Endothelial cell of umbilical vein (primary cell): ENCODE data around the gene FLACC1. TPM values are rescaled to one million over a fixed set of nuclear protein-coding genes. Genes with fewer than 3 reads are reported as not detected.

Experiments
- BruUV-seq: library from RNA; stranded (reverse); fragments of 400-500 nt; replicated peaks from 2 replicates; lab custom pipeline; 2021; lab: Mats Ljungman, UMichigan
- CTCF ChIA-PET: fragments of 300-600, 350-600 bp; sonication (Branson Sonifier 250); formaldehyde crosslinking; loops from one replicate; lab custom pipeline; 2021; ENCODE audit warnings: antibody characterized with exemption, inconsistent platforms; lab: Charles Lee
- POLR2A ChIA-PET: fragments of 300-600, 350-600 bp; sonication (Branson Sonifier 250); formaldehyde crosslinking; loops from one replicate; lab custom pipeline; 2021; ENCODE audit warnings: antibody characterized with exemption, inconsistent platforms; lab: Charles Lee
- DNase-seq: peaks from one replicate; pipeline ENCODE4 v3.0.0-alpha.2; 2011; ENCODE audit warnings: low read depth, low spot score
- FAIRE-seq: peaks from 2 replicates; lab custom pipeline; 2011; peaks lifted over from hg19 to GRCh38; lab: Jason Lieb, UNC
- H2AFZ ChIP-seq: 2 replicates; pipeline ENCODE4 v1.6.0; 2012; ENCODE audit warnings: low read depth, low read length, control low read depth, inconsistent platforms
- H3K27ac ChIP-seq: 2 replicates; pipeline ENCODE4 v1.5.1; 2011; ENCODE audit warnings: low read depth, mild to moderate bottlenecking, control low read depth, low read length, moderate library complexity; ENCODE audit not compliant: insufficient read depth
- H3K27me3 ChIP-seq, 2 experiments: 2 replicates each; pipeline versions ENCODE4 v1.6.0 to v1.6.1; 2011; ENCODE audit warnings: low read length in 2 of 2, mixed read lengths in 1 of 2; ENCODE audit not compliant: control insufficient read depth in 2 of 2, insufficient read depth in 2 of 2
- H3K36me3 ChIP-seq, 2 experiments: 2 replicates in 1 of 2; 3 replicates in 1 of 2; pipeline ENCODE4 v1.5.1; 2011; ENCODE audit warnings: low read length in 2 of 2, mild to moderate bottlenecking in 1 of 2, moderate library complexity in 1 of 2; ENCODE audit not compliant: control insufficient read depth in 2 of 2, insufficient read depth in 2 of 2; ENCODE audit errors: extremely low read depth in 1 of 2
- H3K4me1 ChIP-seq: 3 replicates; pipeline ENCODE4 v1.5.1; 2011; ENCODE audit warnings: mild to moderate bottlenecking, low read length; ENCODE audit not compliant: control insufficient read depth, insufficient read depth; ENCODE audit errors: extremely low read depth
- H3K4me2 ChIP-seq: 2 replicates; pipeline ENCODE4 v1.6.1; 2011; ENCODE audit warnings: low read length, control low read depth, mixed read lengths; ENCODE audit not compliant: insufficient read depth
- H3K4me3 ChIP-seq, 3 experiments: fragments of 200-600 bp in 1 of 3; sonication (generic), shearing (Covaris generic) in 1 of 3; replicated peaks in 1 of 3; 2 replicates each; pipeline ENCODE4 v1.5.1; 2011 to 2016; ENCODE audit warnings: control low read depth in 3 of 3, low read length in 3 of 3, mild to moderate bottlenecking in 2 of 3, inconsistent platforms in 1 of 3, low read depth in 1 of 3, moderate library complexity in 1 of 3; ENCODE audit not compliant: insufficient read depth in 1 of 3
- H3K79me2 ChIP-seq: 2 replicates; pipeline ENCODE4 v1.6.0; 2012; ENCODE audit warnings: low read length, inconsistent platforms; ENCODE audit not compliant: control insufficient read depth, insufficient read depth
- H3K9ac ChIP-seq: replicated peaks from 2 replicates; pipeline ENCODE3; 2011; ENCODE audit warnings: low read length, control low read depth; ENCODE audit not compliant: insufficient read depth; ENCODE audit errors: extremely low read depth
- H3K9me1 ChIP-seq: replicated peaks from 3 replicates; pipeline ENCODE4 v1.6.0; 2011; ENCODE audit warnings: mild to moderate bottlenecking, low read length; ENCODE audit not compliant: control insufficient read depth, insufficient read depth; ENCODE audit errors: extremely low read depth
- H3K9me3 ChIP-seq: replicated peaks from 2 replicates; pipeline ENCODE4 v1.5.1; 2012; ENCODE audit warnings: low read length, inconsistent platforms; ENCODE audit not compliant: control insufficient read depth, insufficient read depth
- H4K20me1 ChIP-seq: replicated peaks from 2 replicates; pipeline ENCODE3; 2011; ENCODE audit warnings: mild to moderate bottlenecking, low read length; ENCODE audit not compliant: control insufficient read depth, insufficient read depth; ENCODE audit errors: extremely low read depth
- EZH2 ChIP-seq: IDR thresholded peaks from 2 replicates; pipeline ENCODE4 v1.6.1; 2012; ENCODE audit warnings: borderline replicate concordance, low read depth, mild to moderate bottlenecking, moderate library complexity, low read length, inconsistent platforms; ENCODE audit not compliant: severe bottlenecking
- FOS ChIP-seq: IDR thresholded peaks from 2 replicates; pipeline ENCODE4 v1.6.1; 2011; ENCODE audit warnings: mild to moderate bottlenecking, low read length, moderate library complexity, borderline replicate concordance; ENCODE audit not compliant: insufficient read depth
- GATA2 ChIP-seq: IDR thresholded peaks from 2 replicates; pipeline ENCODE4 v1.7.0; 2011; ENCODE audit warnings: low read depth, mild to moderate bottlenecking, moderate library complexity, mixed read lengths, low read length; ENCODE audit not compliant: insufficient read length, insufficient read depth
- JUN ChIP-seq: IDR thresholded peaks from 2 replicates; pipeline ENCODE4 v1.6.1; 2011; ENCODE audit warnings: borderline replicate concordance, low read depth; ENCODE audit not compliant: insufficient read length, insufficient read depth
- MYC ChIP-seq: IDR thresholded peaks from one replicate; pipeline ENCODE4 v1.6.1; 2011; ENCODE audit warnings: mild to moderate bottlenecking, low read depth, low read length
- POLR2A ChIP-seq: IDR thresholded peaks from 2 replicates; pipeline ENCODE4 v1.6.1; 2012; ENCODE audit warnings: low read depth, mild to moderate bottlenecking, control low read depth, low read length
- POLR2AphosphoS5 ChIP-seq: IDR thresholded peaks from 2 replicates; pipeline ENCODE4 v1.6.1; 2012; ENCODE audit warnings: low read depth, mild to moderate bottlenecking, control low read depth, low read length, moderate library complexity; ENCODE audit not compliant: insufficient read depth
- dilution Hi-C: fragments of 300-500 bp; cut with MboI; formaldehyde crosslinking; loops from one replicate; pipeline ENCODE4 v1.15.0; 2019; ENCODE audit warnings: low sequenced_read_pairs; ENCODE audit not compliant: extremely low pct_ligation_motif_present
- intact Hi-C: fragments of 100-400 bp; cut with micrococcal nuclease; formaldehyde crosslinking; loops from one replicate; pipeline ENCODE4 v1.10.0; 2022
- polyA plus RNA-seq, 4 experiments: library from polyadenylated mRNA; depleted of rRNA in 3 of 4; stranded (reverse) in 3 of 4; unstranded in 1 of 4; fragments of >200 nt; gene quantifications; 2 replicates each; pipeline versions ENCODE4 v1.2.1 to v1.2.3, GENCODE V29; 2011 to 2012; ENCODE audit warnings: missing spikeins in 1 of 4
- total RNA-seq: library from RNA; stranded (reverse); gene quantifications from 2 replicates; pipeline ENCODE4 v1.2.3, GENCODE V29; 2021
- TF ChIP-seq, protein P1 (sequence below), 2 donors: IDR thresholded peaks; 1 replicate in 1 of 2; 2 replicates in 1 of 2; pipeline ENCODE4 v1.5.1; 2011; ENCODE audit warnings: low read length in 2 of 2, mild to moderate bottlenecking in 2 of 2, moderate library complexity in 2 of 2, control low read depth in 1 of 2, inconsistent platforms in 1 of 2, low read depth in 1 of 2; ENCODE audit not compliant: insufficient read depth in 1 of 2; ENCODE audit errors: extremely low read depth in 1 of 2
- TF ChIP-seq, protein P2 (sequence below): IDR thresholded peaks from 2 replicates; pipeline ENCODE4 v1.6.1; 2011; ENCODE audit not compliant: insufficient read depth, insufficient read length

FLACC1 gene
- total and polyA plus RNA-seq, 2 donors (not counting 3 experiments of a cell fraction or from before 2014, with no cell fraction given), result 0.11 to 1.4 TPM

DNA sequence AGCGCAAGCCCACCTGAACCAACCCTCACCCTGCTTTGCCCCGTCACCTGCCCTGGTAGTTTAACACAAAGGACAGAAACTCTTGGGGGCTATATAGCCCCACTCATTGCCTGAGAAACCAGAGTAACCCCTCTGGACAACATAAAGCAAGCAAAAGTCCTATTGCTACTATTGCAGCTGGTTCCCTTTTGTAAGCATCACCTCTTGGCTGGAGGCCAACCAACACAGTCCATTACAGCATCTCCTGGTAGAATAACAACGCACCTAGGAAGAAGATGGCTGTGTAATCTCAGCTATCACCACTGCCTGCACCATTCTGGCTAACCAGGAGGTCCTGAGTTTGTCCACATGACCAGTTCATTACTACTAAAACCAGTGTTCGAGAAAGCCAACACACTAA is 36.4 kb downstream of the FLACC1 start:
- DNase-seq (no peak), FAIRE-seq (no peak)
- intact Hi-C loops, result no loop called here
- Histone ChIP-seq H3K9ac (no peak overlapping the region), H3K4me2 (no peak overlapping the region), H3K27ac (no peak overlapping the region), H3K4me1 (no peaks in the 10 kb centered on the region), H3K79me2 (no peaks in the 10 kb centered on the region), H3K27me3 (no peaks in the 10 kb centered on the region), H3K9me1 (no peaks in the 10 kb centered on the region), H3K36me3 (no peaks in the 10 kb centered on the region), H3K4me3 (no peak overlapping the region), H3K9me3 (no peaks in the 10 kb centered on the region), H2AFZ (no peak overlapping the region), H4K20me1 (no peaks in the 10 kb centered on the region)
- no TSS peak for BruUV-seq
- dilution Hi-C loops, result no loop called here
- POLR2A ChIA-PET, result no interaction called here
- TF ChIP-seq JUN, result no peak
- TF ChIP-seq, protein P1, sequence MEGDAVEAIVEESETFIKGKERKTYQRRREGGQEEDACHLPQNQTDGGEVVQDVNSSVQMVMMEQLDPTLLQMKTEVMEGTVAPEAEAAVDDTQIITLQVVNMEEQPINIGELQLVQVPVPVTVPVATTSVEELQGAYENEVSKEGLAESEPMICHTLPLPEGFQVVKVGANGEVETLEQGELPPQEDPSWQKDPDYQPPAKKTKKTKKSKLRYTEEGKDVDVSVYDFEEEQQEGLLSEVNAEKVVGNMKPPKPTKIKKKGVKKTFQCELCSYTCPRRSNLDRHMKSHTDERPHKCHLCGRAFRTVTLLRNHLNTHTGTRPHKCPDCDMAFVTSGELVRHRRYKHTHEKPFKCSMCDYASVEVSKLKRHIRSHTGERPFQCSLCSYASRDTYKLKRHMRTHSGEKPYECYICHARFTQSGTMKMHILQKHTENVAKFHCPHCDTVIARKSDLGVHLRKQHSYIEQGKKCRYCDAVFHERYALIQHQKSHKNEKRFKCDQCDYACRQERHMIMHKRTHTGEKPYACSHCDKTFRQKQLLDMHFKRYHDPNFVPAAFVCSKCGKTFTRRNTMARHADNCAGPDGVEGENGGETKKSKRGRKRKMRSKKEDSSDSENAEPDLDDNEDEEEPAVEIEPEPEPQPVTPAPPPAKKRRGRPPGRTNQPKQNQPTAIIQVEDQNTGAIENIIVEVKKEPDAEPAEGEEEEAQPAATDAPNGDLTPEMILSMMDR (IDR thresholded peaks at IDR 0.05; ENCODE audit: extremely low read depth in 1 of 2, insufficient read depth in 1 of 2, low read depth in 1 of 2, low read length in 2 of 2), result no peak
- TF ChIP-seq EZH2, result no peak
- TF ChIP-seq, protein P2, sequence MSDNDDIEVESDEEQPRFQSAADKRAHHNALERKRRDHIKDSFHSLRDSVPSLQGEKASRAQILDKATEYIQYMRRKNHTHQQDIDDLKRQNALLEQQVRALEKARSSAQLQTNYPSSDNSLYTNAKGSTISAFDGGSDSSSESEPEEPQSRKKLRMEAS, result no peak
- TF ChIP-seq GATA2, result no peak
- no peak for TF ChIP-seq POLR2AphosphoS5
- no peak for TF ChIP-seq POLR2A
- no peak for TF ChIP-seq FOS
- TF ChIP-seq MYC, result no peak
- CTCF ChIA-PET, result no interaction called here
